Keratinocyte (primary cell): ENCODE data around the gene CD209. TPM values are rescaled to one million over a fixed set of nuclear protein-coding genes. Genes with fewer than 3 reads are reported as not detected.

Experiments used
- DNase-seq: peaks from one replicate; pipeline ENCODE4 v3.0.0-alpha.2; 2011; ENCODE audit warnings: low read depth, missing footprints, low spot score
- FAIRE-seq: peaks from 2 replicates; lab custom pipeline; 2011; peaks lifted over from hg19 to GRCh38; lab: Jason Lieb, UNC
- H2AFZ ChIP-seq: 2 replicates; pipeline ENCODE4 v1.6.0; 2012; ENCODE audit warnings: low read length, control low read depth, inconsistent platforms; ENCODE audit not compliant: control insufficient read depth
- H3K27ac ChIP-seq: 2 replicates; pipeline ENCODE4 v1.5.1; 2011; ENCODE audit warnings: low read length; ENCODE audit not compliant: control insufficient read depth, insufficient read depth
- H3K27me3 ChIP-seq: 3 replicates; pipeline ENCODE4 v1.6.0; 2011; ENCODE audit warnings: low read length; ENCODE audit not compliant: control insufficient read depth, insufficient read depth; ENCODE audit errors: extremely low read depth
- H3K36me3 ChIP-seq, 2 experiments: 2 replicates in 1 of 2; 3 replicates in 1 of 2; pipeline ENCODE4 v1.5.1; 2011; ENCODE audit warnings: low read length in 2 of 2, mild to moderate bottlenecking in 1 of 2; ENCODE audit not compliant: control insufficient read depth in 2 of 2, insufficient read depth in 2 of 2; ENCODE audit errors: extremely low read depth in 1 of 2
- H3K4me1 ChIP-seq: 3 replicates; pipeline ENCODE4 v1.5.1; 2011; ENCODE audit warnings: low read length; ENCODE audit not compliant: control insufficient read depth, insufficient read depth; ENCODE audit errors: extremely low read depth
- H3K4me2 ChIP-seq: 3 replicates; pipeline ENCODE4 v1.6.0; 2011; ENCODE audit warnings: low read depth, low read length; ENCODE audit not compliant: control insufficient read depth, insufficient read depth; ENCODE audit errors: extremely low read depth
- H3K4me3 ChIP-seq, 3 experiments: fragments of 200-600 bp in 1 of 3; sonication (generic) in 1 of 3; 2 replicates in 2 of 3; 3 replicates in 1 of 3; pipeline ENCODE4 v1.5.1; 2011 to 2016; ENCODE audit warnings: low read length in 3 of 3, mild to moderate bottlenecking in 3 of 3, control low read depth in 2 of 3, inconsistent platforms in 1 of 3, low read depth in 1 of 3, mixed read lengths in 1 of 3, mixed run types in 1 of 3, moderate library complexity in 1 of 3; ENCODE audit not compliant: control insufficient read depth in 2 of 3, insufficient read depth in 2 of 3; ENCODE audit errors: extremely low read depth in 1 of 3
- H3K79me2 ChIP-seq: 2 replicates; pipeline ENCODE4 v1.6.0; 2012; ENCODE audit warnings: low read length; ENCODE audit not compliant: control insufficient read depth, insufficient read depth
- H3K9ac ChIP-seq: 3 replicates; pipeline ENCODE4 v1.6.0; 2011; ENCODE audit warnings: low read length; ENCODE audit not compliant: control insufficient read depth, insufficient read depth; ENCODE audit errors: extremely low read depth
- H3K9me1 ChIP-seq: 3 replicates; pipeline ENCODE4 v1.6.0; 2011; ENCODE audit warnings: low read length; ENCODE audit not compliant: control insufficient read depth, insufficient read depth; ENCODE audit errors: extremely low read depth
- H3K9me3 ChIP-seq: 2 replicates; pipeline ENCODE4 v1.5.1; 2012; ENCODE audit warnings: low read depth, low read length; ENCODE audit not compliant: control insufficient read depth
- H4K20me1 ChIP-seq: 3 replicates; pipeline ENCODE4 v1.6.0; 2011; ENCODE audit warnings: low read length; ENCODE audit not compliant: control insufficient read depth, insufficient read depth; ENCODE audit errors: extremely low read depth
- EZH2 ChIP-seq: IDR thresholded peaks from one replicate; pipeline ENCODE4 v1.6.1; 2012; ENCODE audit warnings: inconsistent platforms, mild to moderate bottlenecking, low read length, moderate library complexity
- dilution Hi-C: fragments of 300-500 bp; cut with MboI; formaldehyde crosslinking; loops from one replicate; pipeline ENCODE4 v1.7.0; 2020; ENCODE audit warnings: low sequenced_read_pairs; ENCODE audit not compliant: extremely low pct_ligation_motif_present
- polyA plus RNA-seq, 5 experiments: library from polyadenylated mRNA; depleted of rRNA in 3 of 5; stranded (reverse) in 3 of 5; stranded (forward) in 1 of 5; unstranded in 1 of 5; fragments of >200 nt; gene quantifications; 1 replicate in 1 of 5; 2 replicates in 3 of 5; 3 replicates in 1 of 5; pipeline versions ENCODE4 v1.2.1 to v1.2.3, GENCODE V29; 2011 to 2012; ENCODE audit warnings: missing spikeins in 2 of 5, low read depth in 1 of 5, low replicate concordance in 1 of 5
- TF ChIP-seq, protein P1 (sequence below), 3 experiments: IDR thresholded peaks in 1 of 3; conservative IDR thresholded peaks in 1 of 3; optimal IDR thresholded peaks in 1 of 3; 2 replicates in 2 of 3; 3 replicates in 1 of 3; pipeline versions ENCODE3 to v1.5.1; 2011; ENCODE audit warnings: low read length in 3 of 3, mild to moderate bottlenecking in 3 of 3, moderate library complexity in 2 of 3, control low read depth in 1 of 3, inconsistent platforms in 1 of 3; ENCODE audit not compliant: insufficient read depth in 2 of 3; ENCODE audit errors: extremely low read depth in 1 of 3

Gene CD209
- polyA plus RNA-seq, 1 donor (not counting 4 experiments of a cell fraction or from before 2014, with no cell fraction given), result not detected

DNA sequence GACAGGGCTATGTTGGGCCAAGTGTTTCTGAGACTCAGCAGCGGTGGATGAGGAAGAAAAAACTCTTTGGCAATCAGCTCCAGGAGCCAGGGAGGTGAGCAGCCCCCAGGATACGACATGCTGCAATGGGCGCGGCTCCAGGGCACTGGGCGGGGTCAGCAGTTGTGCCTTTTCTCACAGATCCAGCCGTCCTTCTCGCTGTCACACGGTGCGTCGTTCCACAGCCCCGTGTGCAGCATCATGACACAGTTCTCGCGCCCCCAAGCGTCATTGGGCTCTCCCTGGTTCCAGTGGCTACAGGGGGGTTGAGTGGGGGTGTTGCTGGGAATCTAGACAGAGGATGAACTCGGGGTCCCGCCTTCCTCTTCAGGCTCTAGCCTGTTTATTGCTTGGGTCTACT is 18.1 kb downstream of the CD209 start:
- Histone ChIP-seq H3K4me1 (no peaks in the 10 kb centered on the region), H3K4me2 (no peak overlapping the region), H4K20me1 (no peaks in the 10 kb centered on the region), H3K79me2 (no peaks in the 10 kb centered on the region), H3K36me3 (no peaks in the 10 kb centered on the region), H3K9me3 (no peaks in the 10 kb centered on the region), H2AFZ (no peak overlapping the region), H3K9ac (no peak overlapping the region), H3K27ac (no peak overlapping the region), H3K4me3 (no peak overlapping the region), H3K27me3 (peaks cover 47% of the 10 kb centered on the region), H3K9me1 (no peaks in the 10 kb centered on the region)
- TF ChIP-seq EZH2, result peak; percentile 38
- TF ChIP-seq, protein P1, sequence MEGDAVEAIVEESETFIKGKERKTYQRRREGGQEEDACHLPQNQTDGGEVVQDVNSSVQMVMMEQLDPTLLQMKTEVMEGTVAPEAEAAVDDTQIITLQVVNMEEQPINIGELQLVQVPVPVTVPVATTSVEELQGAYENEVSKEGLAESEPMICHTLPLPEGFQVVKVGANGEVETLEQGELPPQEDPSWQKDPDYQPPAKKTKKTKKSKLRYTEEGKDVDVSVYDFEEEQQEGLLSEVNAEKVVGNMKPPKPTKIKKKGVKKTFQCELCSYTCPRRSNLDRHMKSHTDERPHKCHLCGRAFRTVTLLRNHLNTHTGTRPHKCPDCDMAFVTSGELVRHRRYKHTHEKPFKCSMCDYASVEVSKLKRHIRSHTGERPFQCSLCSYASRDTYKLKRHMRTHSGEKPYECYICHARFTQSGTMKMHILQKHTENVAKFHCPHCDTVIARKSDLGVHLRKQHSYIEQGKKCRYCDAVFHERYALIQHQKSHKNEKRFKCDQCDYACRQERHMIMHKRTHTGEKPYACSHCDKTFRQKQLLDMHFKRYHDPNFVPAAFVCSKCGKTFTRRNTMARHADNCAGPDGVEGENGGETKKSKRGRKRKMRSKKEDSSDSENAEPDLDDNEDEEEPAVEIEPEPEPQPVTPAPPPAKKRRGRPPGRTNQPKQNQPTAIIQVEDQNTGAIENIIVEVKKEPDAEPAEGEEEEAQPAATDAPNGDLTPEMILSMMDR (optimal IDR thresholded peaks at IDR 0.05 in 1 of 3, IDR thresholded peaks at IDR 0.05 in 1 of 3, conservative IDR thresholded peaks at IDR 0.05 in 1 of 3; ENCODE audit: extremely low read depth in 1 of 3, insufficient read depth in 2 of 3, low read length in 3 of 3), result no peak
- dilution Hi-C loops, result no loop called here
- FAIRE-seq (no peak), DNase-seq (no peak)

DNA sequence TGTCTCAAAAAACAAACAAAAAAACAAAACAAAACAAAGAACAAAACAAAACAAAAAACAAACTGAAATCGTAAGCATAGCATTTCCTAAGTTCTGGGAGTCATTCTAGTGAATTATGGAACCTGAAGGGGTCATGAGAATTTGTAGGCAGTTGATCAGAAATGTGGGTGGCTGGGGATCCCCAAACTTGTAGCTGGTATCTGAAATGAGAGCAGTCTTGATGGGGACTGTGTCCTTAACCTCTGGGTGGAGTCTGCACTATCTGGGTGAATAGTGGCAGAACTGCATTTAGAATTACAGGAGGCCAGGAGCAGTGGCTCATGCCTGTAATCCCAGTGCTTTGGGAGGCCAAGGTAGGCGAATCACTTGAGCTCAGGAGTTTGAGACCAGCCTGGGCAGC is 21.5 kb downstream of the CD209 start:
- H3K79me2 ChIP-seq, result no peaks in the 10 kb centered on the region
- no peak overlapping the region for H2AFZ ChIP-seq
- no peaks in the 10 kb centered on the region for H3K4me1 ChIP-seq
- H3K4me3 ChIP-seq, result no peak overlapping the region
- no peak for DNase-seq
- H3K9ac ChIP-seq, result no peak overlapping the region
- TF ChIP-seq EZH2, result no peak
- TF ChIP-seq, protein P1 (optimal IDR thresholded peaks at IDR 0.05 in 1 of 3, IDR thresholded peaks at IDR 0.05 in 1 of 3, conservative IDR thresholded peaks at IDR 0.05 in 1 of 3; ENCODE audit: extremely low read depth in 1 of 3, insufficient read depth in 2 of 3, low read length in 3 of 3), result no peak
- H3K27me3 ChIP-seq, result peaks cover 26% of the 10 kb centered on the region
- no peak for FAIRE-seq
- H4K20me1 ChIP-seq, result no peaks in the 10 kb centered on the region
- H3K9me1 ChIP-seq, result no peaks in the 10 kb centered on the region
- dilution Hi-C loops, result no loop called here
- H3K36me3 ChIP-seq, result no peaks in the 10 kb centered on the region
- H3K4me2 ChIP-seq, result no peak overlapping the region
- H3K9me3 ChIP-seq, result no peaks in the 10 kb centered on the region
- H3K27ac ChIP-seq, result no peak overlapping the region
